GM12875 (cell line): ENCODE measurements around the gene ZNF385C.

Source experiments
- H3K4me3 ChIP-seq: one replicate; pipeline ENCODE4 v1.5.1; 2011; ENCODE audit warnings: low read depth, low read length, control low read depth
- TF ChIP-seq, protein P1 (sequence below): IDR thresholded peaks from 2 replicates; pipeline ENCODE4 v1.5.1; 2011; ENCODE audit warnings: low read depth, mild to moderate bottlenecking, control low read depth, inconsistent platforms, low read length, moderate library complexity, borderline replicate concordance; ENCODE audit not compliant: insufficient read depth

Gene ZNF385C

DNA sequence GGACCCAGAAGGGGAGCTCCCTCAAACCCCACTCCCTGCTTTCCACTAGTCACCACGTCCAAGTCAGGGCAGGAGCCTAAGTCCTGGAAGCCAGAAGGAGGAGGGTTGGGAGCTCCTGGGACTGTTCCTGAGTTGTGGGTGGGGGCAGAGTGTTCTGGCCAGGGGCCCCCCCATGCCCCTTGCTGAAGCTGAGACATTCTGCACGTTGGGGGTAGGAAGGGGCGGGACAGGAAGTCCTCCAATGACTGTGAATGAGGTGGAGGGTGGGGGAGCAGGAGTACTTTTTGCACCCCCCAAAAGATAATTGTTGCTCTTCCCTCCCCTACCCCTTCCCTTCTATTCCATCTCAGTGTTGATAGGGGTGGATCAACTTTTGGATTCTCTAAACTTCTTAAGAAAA lies 26.5 kb downstream of the ZNF385C start:
- TF ChIP-seq, protein P1, sequence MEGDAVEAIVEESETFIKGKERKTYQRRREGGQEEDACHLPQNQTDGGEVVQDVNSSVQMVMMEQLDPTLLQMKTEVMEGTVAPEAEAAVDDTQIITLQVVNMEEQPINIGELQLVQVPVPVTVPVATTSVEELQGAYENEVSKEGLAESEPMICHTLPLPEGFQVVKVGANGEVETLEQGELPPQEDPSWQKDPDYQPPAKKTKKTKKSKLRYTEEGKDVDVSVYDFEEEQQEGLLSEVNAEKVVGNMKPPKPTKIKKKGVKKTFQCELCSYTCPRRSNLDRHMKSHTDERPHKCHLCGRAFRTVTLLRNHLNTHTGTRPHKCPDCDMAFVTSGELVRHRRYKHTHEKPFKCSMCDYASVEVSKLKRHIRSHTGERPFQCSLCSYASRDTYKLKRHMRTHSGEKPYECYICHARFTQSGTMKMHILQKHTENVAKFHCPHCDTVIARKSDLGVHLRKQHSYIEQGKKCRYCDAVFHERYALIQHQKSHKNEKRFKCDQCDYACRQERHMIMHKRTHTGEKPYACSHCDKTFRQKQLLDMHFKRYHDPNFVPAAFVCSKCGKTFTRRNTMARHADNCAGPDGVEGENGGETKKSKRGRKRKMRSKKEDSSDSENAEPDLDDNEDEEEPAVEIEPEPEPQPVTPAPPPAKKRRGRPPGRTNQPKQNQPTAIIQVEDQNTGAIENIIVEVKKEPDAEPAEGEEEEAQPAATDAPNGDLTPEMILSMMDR: no peak
- no peak overlapping the region for H3K4me3 ChIP-seq

DNA sequence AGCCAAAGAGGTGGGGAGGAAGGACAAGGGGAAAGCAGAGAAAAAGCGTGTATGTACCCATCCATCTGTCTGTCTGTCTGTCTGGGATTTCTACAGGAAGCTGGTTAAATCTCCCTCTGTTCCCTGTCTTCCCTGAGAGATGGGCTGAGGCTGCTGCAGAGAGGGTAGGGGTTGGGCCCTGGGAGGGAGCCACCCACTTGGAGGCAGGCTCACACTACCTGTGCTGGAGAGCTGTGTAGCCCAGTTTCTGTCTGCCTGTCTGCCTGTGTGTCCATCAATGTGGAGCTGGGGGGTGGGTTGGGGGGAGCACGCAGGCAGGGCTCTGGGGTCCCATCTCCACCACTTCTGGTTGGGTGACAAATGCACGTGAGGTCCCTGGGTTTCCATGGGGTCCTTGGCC lies 29.3 kb downstream of the ZNF385C start:
- TF ChIP-seq, protein P1: no peak

DNA sequence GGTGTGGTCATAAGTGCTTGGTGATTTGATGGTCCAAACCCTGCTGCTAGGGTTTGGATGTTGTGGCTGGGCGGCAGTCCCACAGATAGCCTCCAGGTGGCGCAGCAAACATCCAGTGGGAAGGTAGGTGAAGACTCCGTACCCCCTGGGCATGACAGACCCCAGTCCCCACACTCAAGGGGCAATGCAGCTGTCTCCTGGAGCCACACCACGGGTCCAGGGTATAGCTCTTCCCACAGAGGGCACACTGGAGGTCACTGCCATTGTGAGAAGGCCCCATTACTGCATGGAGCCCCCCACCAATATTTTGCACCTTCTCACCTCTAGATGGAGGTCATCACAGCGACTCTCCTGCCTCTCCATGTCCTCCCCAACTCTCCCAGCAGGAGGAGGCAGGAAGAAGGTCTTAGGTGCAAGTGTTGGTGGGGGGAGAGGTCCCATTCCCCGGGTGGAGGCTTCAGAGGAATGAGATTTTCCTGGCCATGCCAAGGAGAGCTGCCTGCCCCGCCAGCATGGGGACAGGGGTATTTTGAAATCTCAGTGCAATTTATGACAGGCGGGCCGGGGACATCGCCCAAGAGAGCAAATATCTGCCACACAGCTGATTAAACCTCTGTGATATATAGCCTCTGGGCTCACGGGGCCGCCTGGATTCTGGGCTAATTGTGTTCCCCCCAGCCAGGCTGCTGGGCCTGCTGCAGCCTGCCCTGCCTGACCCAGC lies 30.7 kb downstream of the ZNF385C start:
- TF ChIP-seq, protein P1: peak; percentile 95
- H3K4me3 ChIP-seq: no peak overlapping the region

More for the DNA sequence above, 29.3 kb downstream of the ZNF385C start:
- no peak overlapping the region for H3K4me3 ChIP-seq

DNA sequence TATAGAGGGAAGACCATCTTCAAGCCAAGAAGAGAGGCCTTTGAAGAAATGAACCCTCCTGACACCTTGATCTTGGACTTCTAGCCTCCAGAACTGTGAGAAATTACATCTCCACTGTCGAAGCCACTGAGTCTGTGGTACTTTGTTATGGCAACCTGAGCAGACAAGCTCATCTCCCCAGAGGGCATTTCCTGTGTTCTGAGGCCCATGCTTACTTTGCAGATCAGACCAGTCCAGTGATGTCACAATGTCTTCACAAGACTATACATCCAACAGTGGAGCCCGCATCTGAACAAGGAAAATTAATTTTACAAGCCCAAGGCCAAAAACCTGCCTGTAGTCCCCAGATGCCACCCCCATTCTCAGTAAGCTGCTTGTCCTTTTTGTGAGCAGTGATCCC lies 33.1 kb downstream of the ZNF385C start:
- H3K4me3 ChIP-seq: no peak overlapping the region
- TF ChIP-seq, protein P1: no peak

DNA sequence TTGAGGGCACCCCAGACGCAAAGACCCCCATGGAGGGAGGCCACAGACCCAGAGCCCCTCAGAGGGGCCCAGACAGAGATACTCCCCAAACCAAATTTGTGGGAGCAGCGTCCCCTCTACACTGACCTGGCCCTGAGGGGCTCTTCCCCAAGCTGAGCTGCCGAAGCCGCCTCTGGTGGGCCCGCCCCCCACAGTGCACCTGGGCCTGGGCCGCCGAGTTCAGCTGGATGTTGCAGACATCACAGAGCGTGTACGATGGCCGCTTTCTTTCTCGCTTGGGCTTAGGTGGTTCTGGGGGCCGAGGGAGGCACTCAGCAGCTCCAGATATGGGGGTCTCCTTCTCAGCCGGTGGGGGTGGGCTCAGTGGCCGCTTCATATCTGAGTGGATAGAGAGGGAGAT lies 35.6 kb downstream of the ZNF385C start:
- H3K4me3 ChIP-seq: no peak overlapping the region
- TF ChIP-seq, protein P1: no peak

DNA sequence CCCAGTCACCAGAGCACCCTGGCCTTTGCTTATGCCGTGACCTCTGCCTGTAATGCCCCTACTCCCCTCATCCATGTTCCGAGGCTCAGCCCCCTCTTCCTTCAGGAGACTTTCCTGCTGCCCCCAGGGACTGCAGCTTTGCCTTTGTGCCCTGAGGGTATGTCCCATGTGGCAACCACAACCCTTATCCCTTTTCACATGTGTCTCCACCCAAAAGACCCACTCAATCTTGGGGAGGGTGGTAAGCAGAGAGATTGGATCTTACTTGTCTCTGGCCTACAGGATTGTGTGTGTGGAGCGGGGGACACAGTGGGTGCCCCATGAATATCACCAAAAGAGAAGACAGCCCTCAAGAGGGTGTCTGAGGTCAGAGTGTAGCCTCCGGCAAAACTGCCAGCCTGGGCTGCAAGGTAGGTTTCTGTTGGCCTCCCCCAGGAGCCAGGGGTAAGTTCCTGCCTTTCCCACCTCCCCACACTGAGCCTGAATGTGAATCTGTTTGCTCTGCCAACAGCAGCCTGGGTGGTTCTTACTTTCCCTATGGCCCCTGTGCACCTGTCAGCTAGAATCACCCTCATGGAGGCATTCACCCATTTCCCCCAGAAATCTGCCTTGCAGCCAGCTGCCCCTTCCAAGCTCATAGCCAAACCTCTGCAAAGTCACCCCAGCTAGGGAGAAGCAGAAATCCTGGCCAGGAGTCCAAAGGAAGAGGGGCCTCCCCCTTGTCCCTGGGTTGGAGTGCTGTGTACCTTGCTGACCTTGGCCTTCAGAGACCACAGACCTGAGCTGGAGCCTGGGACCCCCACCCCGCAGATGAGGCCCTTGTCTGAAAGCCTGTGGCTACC lies 36.4 kb downstream of the ZNF385C start:
- H3K4me3 ChIP-seq: no peak overlapping the region
- TF ChIP-seq, protein P1: no peak
